SW 1271 (cell line): ENCODE measurements around the gene ANKS1B.

ENCODE experiments used
- DNase-seq, 2 experiments: peaks; one replicate each; lab custom pipeline; 2025; lab: John Stamatoyannopoulos, UW

Gene ANKS1B

GRCh38 chr12:99122959-99123358, 861.8 kb downstream of the ANKS1B start:
- no peak for DNase-seq

GRCh38 chr12:99122496-99122895, 862.2 kb downstream of the ANKS1B start:
- no peak for DNase-seq

- DNase-seq: no peak
Observed at GRCh38 chr12:99121546-99121945, 863.2 kb downstream of the ANKS1B start.

GRCh38 chr12:99119943-99120342, 864.8 kb downstream of the ANKS1B start:
- no peak for DNase-seq

GRCh38 chr12:99119449-99119848, 865.3 kb downstream of the ANKS1B start:
- no peak for DNase-seq

GRCh38 chr12:99111600-99111999, 873.1 kb downstream of the ANKS1B start:
- no peak for DNase-seq

- no peak for DNase-seq
Observed at GRCh38 chr12:99110868-99111267, 873.9 kb downstream of the ANKS1B start.

GRCh38 chr12:99110212-99110611, 874.5 kb downstream of the ANKS1B start:
- no peak for DNase-seq

GRCh38 chr12:99108924-99109323, 875.8 kb downstream of the ANKS1B start:
- DNase-seq: no peak

GRCh38 chr12:99099786-99100185, 885.0 kb downstream of the ANKS1B start:
- DNase-seq: no peak

- DNase-seq: no peak
Observed at GRCh38 chr12:99097171-99097570, 887.6 kb downstream of the ANKS1B start.

GRCh38 chr12:99093166-99093565, 891.6 kb downstream of the ANKS1B start:
- no peak for DNase-seq

- no peak for DNase-seq
Observed at GRCh38 chr12:99092100-99092851, 892.5 kb downstream of the ANKS1B start.

GRCh38 chr12:99087278-99087677, 897.5 kb downstream of the ANKS1B start:
- no peak for DNase-seq

GRCh38 chr12:99079811-99080210, 904.9 kb downstream of the ANKS1B start:
- no peak for DNase-seq

- no peak for DNase-seq
Observed at GRCh38 chr12:99068993-99069747, 915.6 kb downstream of the ANKS1B start.

- no peak for DNase-seq
Observed at GRCh38 chr12:99067171-99067785, 917.5 kb downstream of the ANKS1B start.

GRCh38 chr12:99066726-99067125, 918.0 kb downstream of the ANKS1B start:
- no peak for DNase-seq

GRCh38 chr12:99063182-99063581, 921.6 kb downstream of the ANKS1B start:
- DNase-seq: no peak

- no peak for DNase-seq
Observed at GRCh38 chr12:99059824-99060511, 924.8 kb downstream of the ANKS1B start.

GRCh38 chr12:99057670-99058069, 927.1 kb downstream of the ANKS1B start:
- DNase-seq: no peak

GRCh38 chr12:99056186-99056585, 928.5 kb downstream of the ANKS1B start:
- no peak for DNase-seq
